Measurements from ENCODE around the gene LCLAT1.
"Not testable (repeated sequence)": the region's sequence is repeated elsewhere in the genome, so short reads cannot be mapped to it uniquely, and the experiment has no call there.

LCLAT1 gene

DNA sequence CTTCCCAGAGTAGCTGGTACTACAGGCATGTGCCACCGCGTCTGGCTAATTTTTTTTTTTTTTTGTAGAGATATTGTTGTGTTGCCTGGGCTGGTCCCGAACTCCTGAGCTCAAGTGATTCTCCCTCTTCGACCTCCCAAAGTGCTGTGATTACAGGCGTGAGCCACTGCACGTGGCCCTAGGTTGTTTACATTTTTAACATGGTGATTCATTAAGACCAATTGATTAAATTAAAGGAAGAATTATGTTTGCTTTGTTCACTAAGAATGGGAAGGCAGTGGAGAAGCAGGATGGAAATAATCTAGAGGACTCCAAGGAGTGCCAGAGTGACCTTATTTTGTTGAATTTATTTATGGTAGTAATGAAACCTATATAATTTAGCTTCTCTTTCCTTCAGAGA lies 7.5 kb downstream of the LCLAT1 start:
- no peak for DNase-seq (ENCODE audit: low read depth, low spot score)

DNA sequence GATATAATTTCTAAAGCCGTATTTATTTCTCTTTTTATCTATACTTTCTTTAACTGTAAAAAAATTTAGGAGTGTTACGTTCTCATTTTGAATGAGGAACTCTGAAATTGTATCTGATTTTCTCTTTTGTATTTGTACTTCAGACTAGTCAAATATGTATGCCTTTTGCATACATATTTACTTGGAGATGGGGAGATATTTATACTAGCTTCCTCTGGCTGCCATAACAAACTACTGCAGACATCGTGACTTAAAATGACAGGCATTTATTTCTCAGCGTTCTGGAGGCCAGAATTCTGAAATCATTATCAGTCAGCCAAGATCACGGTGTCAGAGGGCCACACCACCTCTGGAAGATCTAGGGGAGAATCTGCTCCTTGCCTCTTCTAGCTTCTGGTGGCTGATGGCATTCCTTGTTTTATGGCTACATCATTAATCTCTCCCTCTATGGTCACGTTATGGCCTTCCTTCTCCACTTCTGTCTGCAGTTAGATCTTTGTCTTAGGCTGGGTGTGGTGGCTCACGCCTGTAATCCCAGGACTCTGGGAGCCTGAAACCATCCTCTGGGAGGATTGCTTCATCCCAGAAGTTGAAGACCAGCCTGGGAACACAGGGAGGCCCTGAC lies 8.2 kb downstream of the LCLAT1 start:
- DNase-seq (ENCODE audit: low read depth, low spot score) = no peak

- DNase-seq (ENCODE audit: low read depth, low spot score) = no peak
Measured at GRCh38 chr2:30456106-30456505, 9.1 kb downstream of the LCLAT1 start.

DNA sequence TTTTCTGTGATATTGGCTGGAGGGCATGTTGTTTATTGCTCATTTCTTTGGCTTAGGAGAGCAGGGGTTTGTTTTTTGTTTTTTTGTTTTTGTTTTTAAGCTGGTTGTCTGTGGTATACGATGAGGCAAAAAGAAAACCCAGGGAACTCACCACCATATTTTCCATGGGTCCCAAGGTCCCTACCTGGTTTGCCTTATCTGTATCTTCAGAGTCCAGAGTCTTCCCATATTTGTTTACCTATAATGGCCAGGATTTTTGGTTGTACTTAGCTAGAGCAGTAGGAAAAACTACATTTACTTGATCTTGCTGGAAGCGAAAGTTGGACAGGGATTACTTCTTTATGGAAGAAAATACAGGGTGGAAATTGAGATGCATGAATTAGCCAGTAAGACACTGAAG lies 9.5 kb downstream of the LCLAT1 start:
- no peak for DNase-seq (ENCODE audit: low read depth, low spot score)

DNA sequence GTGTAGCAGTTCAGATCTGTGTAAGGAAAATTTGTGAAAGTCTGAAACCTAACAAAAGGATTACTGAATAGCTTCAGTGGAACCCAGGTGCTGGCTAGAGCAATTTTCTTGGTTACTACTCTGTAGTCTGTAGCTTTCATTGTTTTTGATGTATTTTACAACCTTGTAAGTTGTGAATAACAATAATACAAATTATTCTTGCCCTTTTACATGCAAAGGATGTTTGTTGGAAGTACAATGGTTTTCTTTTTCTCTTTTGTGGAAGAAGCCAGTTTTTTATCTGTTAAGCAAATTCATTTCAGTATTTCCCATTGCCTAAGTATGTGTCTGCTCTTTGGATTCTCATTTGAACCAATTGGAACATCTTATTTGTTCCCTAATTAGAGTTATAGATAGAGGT lies 10.2 kb downstream of the LCLAT1 start:
- no peak for DNase-seq (ENCODE audit: low read depth, low spot score)

GRCh38 chr2:30459140-30459539 lies 12.1 kb downstream of the LCLAT1 start:
- no peak for DNase-seq (ENCODE audit: low read depth, low spot score)

GRCh38 chr2:30462131-30462857 lies 15.2 kb downstream of the LCLAT1 start:
- no peak for DNase-seq (ENCODE audit: low read depth, low spot score)

- no peak for DNase-seq (ENCODE audit: low read depth, low spot score)
Measured at GRCh38 chr2:30463535-30463934, 16.5 kb downstream of the LCLAT1 start.

DNA sequence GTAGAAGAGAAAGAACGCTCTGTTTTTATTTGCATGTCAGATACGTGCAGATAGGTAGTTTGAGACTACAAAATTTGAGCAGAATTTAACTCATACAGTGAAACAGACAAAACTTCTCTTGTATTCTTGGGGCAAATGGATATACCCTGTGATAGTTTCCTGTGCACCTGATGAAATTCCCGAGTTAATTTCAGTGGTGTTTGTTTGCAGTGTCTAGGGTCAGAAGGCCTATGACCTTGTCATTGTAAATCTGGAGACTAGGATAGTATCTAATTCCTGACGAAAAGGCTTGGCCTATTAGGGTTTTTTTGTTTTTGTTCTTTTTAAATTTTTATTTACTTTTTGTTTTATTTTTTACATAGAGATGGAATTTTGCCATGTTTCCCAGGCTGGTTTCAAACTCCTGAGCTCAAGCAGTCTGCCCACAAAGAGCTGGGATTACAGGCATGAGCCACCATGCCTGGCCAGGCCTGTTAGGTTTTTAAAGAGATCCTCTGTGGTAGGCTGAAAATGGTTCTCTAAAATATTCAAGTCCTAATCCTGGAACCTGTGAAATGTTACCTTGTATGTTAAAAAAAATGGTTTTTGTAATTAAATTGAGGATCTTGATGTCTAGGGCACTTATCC lies 17.6 kb downstream of the LCLAT1 start:
- DNase-seq (ENCODE audit: low read depth, low spot score) = no peak

DNA sequence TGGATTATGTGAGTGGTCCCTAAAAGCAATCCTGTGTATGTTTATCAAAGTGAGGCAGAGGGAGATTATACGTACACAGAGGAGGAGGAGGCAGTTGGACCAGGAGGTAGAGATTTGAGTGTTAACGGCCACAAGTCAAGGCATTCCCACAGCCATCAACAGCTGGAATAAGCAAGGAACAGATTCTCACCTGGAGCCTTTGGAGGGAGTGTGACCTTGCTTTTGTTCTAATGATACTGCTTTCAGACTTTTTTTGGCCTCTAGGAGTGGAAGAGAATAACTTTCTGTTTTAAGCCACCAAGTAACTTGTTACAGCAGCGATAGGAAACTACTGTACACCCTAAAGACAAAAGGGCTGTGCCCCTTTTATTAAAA lies 18.1 kb downstream of the LCLAT1 start:
- DNase-seq (ENCODE audit: low read depth, low spot score) = no peak

GRCh38 chr2:30466216-30466615 lies 19.2 kb downstream of the LCLAT1 start:
- DNase-seq (ENCODE audit: low read depth, low spot score) = no peak

DNA sequence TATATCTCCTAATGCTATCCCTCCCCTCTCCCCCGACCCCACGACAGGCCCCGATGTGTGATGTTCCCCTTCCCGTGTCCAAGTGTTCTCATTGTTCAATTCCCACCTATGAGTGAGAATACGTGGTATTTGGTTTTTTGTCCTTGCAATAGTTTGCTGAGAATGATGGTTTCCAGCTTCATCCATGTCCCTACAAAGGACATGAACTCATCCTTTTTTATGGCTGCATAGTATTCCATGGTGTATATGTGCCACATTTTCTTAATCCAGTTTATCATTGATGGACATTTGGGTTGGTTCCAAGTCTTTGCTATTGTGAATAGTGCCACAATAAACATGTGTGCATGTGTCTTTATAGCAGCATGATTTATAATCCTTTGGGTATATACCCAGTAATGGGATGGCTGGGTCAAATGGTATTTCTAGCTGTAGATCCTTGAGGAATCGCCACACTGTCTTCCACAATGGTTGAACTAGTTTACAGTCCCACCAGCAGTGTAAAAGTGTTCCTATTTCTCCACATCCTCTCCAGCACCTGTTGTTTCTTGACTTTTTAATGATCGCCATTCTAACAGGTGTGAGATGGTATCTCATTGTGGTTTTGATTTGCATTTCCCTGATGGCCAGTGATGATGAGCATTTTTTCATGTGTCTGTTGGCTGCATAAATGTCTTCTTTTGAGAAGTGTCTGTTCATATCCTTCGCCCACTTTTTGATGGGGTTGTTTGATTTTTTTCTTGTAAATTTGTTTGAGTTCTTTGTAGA lies 20.2 kb downstream of the LCLAT1 start:
- DNase-seq (ENCODE audit: low read depth, low spot score) = not testable (repeated sequence)

DNA sequence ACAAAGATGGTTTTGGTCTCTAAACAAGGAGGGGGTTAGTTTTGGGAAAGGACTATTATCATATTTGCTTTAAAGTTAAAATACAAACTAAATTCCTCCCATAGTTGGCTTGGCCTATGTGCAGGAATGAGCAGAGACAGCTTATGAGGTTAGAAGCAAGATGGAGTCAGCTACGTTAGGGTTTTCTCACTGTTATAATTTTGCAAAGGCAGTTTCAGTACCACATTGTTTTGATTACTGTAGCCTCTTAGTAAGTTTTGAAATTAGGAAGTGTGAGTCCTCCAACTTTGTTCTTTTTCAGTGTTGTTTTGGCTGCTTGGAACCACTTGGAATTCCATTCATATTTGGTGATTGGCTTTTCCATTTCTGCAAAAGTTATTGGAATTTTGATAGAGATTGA lies 23.4 kb downstream of the LCLAT1 start:
- no peak for DNase-seq (ENCODE audit: low read depth, low spot score)

GRCh38 chr2:30472326-30472725 lies 25.3 kb downstream of the LCLAT1 start:
- no peak for DNase-seq (ENCODE audit: low read depth, low spot score)

GRCh38 chr2:30475542-30475941 lies 28.5 kb downstream of the LCLAT1 start:
- no peak for DNase-seq (ENCODE audit: low read depth, low spot score)

DNA sequence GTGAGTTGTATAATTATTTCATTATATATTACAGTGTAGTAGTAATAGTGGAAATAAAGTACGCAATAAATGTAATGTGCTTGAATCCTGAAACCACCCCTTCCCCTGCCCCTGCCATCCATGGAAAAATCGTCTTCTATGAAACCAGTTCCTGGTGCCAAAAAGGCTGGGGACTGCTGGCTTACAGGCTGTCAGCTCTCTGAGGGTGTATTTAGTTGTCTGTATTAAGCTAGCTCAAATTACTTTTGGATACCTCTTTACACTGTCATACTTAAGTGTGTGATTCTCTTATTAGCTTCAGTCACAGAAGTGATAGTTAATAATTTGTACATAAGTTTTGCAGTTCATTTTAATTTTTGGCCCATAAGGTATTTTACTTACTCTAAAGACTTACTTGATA lies 29.6 kb downstream of the LCLAT1 start:
- DNase-seq (ENCODE audit: low read depth, low spot score) = no peak

- no peak for DNase-seq (ENCODE audit: low read depth, low spot score)
Measured at GRCh38 chr2:30480703-30481322, 33.8 kb downstream of the LCLAT1 start.

GRCh38 chr2:30481323-30481800 lies 34.3 kb downstream of the LCLAT1 start:
- no peak for DNase-seq (ENCODE audit: low read depth, low spot score)

DNA sequence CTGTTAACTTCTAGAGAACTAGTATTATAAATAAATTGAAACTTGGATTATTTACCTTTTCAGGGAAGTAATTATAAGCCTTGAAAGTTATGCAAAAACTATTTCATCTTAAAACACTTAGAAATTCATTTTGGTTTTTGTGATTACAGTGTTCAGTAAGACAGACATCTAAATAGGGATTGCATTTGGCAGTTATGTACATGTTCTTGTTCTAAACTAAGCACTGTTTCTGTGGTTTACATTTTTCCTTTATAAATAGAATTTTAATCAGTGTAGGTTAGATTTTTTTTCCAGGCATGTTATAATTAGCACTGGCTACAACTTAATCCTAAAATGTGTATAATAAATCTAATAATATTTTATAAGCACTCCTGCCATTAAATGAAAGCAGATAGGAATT lies 35.0 kb downstream of the LCLAT1 start:
- DNase-seq (ENCODE audit: low read depth, low spot score) = no peak

GRCh38 chr2:30484145-30484544 lies 37.1 kb downstream of the LCLAT1 start:
- DNase-seq (ENCODE audit: low read depth, low spot score) = no peak

- no peak for DNase-seq (ENCODE audit: low read depth, low spot score)
Measured at GRCh38 chr2:30484995-30485394, 37.9 kb downstream of the LCLAT1 start.

DNA sequence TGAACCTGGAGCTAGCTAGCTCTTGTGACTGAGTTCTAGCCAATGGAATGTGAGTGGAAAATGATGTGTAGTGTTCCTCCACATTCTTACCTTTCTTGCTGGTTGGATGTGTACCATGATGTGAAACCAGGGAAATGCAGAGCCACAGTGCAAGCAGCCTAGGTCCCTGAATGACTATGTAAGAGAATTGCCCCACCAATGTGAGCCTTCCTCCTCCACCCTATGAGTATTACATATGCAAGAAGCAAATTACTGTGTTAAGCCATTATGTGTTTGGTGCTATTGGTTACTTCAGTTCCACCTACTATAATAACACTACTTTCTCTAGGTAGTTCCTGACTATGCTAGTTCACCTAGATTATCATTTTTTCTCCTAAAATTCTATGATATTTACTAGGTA lies 39.6 kb downstream of the LCLAT1 start:
- DNase-seq (ENCODE audit: low read depth, low spot score) = no peak

Data from smooth muscle cell of the brain vasculature (primary cell).